HG02970 (cell line): ENCODE data around the gene KCNJ12.
"Not testable (repeated sequence)": the region's sequence is repeated elsewhere in the genome, so short reads cannot be mapped to it uniquely, and the experiment has no call there.

ENCODE experiments used
- ATAC-seq: cut with Tn5 transposase; IDR thresholded peaks from one replicate; pipeline ENCODE4 v1.9.1; 2021; ENCODE audit warnings: mild to moderate bottlenecking, moderate library complexity, moderate number of reproducible peaks; ENCODE audit not compliant: unreplicated experiment, low FRiP score

Gene KCNJ12

GRCh38 chr17:21376081-21376758, at the start of gene KCNJ12:
TSS of gene KCNJ12 (plus strand) at chr17:21376357. CDS start at chr17:21415343, 38,986 bp downstream.
- ATAC-seq, result no peak

- not testable (repeated sequence) for ATAC-seq
Observed at GRCh38 chr17:21327921-21328320, 48.2 kb upstream of the KCNJ12 start.

- ATAC-seq, result not testable (repeated sequence)
Observed at GRCh38 chr17:21328778-21329177, 47.4 kb upstream of the KCNJ12 start.

- ATAC-seq, result no peak
Observed at GRCh38 chr17:21330436-21331160, 45.6 kb upstream of the KCNJ12 start.

GRCh38 chr17:21336541-21337294, 39.4 kb upstream of the KCNJ12 start:
- not testable (repeated sequence) for ATAC-seq

GRCh38 chr17:21337981-21338625, 38.1 kb upstream of the KCNJ12 start:
- not testable (repeated sequence) for ATAC-seq

GRCh38 chr17:21339011-21339410, 37.1 kb upstream of the KCNJ12 start:
- ATAC-seq, result no peak

GRCh38 chr17:21339571-21339970, 36.6 kb upstream of the KCNJ12 start:
- ATAC-seq, result not testable (repeated sequence)

GRCh38 chr17:21340407-21340806, 35.8 kb upstream of the KCNJ12 start:
- not testable (repeated sequence) for ATAC-seq

- ATAC-seq, result not testable (repeated sequence)
Observed at GRCh38 chr17:21341279-21341678, 34.9 kb upstream of the KCNJ12 start.

GRCh38 chr17:21341925-21342540, 34.1 kb upstream of the KCNJ12 start:
- ATAC-seq, result not testable (repeated sequence)

- not testable (repeated sequence) for ATAC-seq
Observed at GRCh38 chr17:21343061-21343949, 32.9 kb upstream of the KCNJ12 start.

GRCh38 chr17:21344801-21345200, 31.4 kb upstream of the KCNJ12 start:
- not testable (repeated sequence) for ATAC-seq

- no peak for ATAC-seq
Observed at GRCh38 chr17:21345236-21345635, 30.9 kb upstream of the KCNJ12 start.

- ATAC-seq, result not testable (repeated sequence)
Observed at GRCh38 chr17:21346107-21346506, 30.1 kb upstream of the KCNJ12 start.

GRCh38 chr17:21346651-21347250, 29.4 kb upstream of the KCNJ12 start:
- ATAC-seq, result not testable (repeated sequence)

- ATAC-seq, result not testable (repeated sequence)
Observed at GRCh38 chr17:21347660-21348059, 28.5 kb upstream of the KCNJ12 start.

GRCh38 chr17:21348081-21348925, 27.9 kb upstream of the KCNJ12 start:
- not testable (repeated sequence) for ATAC-seq
